CD4-positive, alpha-beta T cell treated with Interleukin-15 for 1 hour (primary cell): ENCODE results near the gene CHRDL2.
"Not testable (repeated sequence)": the region's sequence is repeated elsewhere in the genome, so short reads cannot be mapped to it uniquely, and the experiment has no call there.

ENCODE experiments used
- DNase-seq: peaks from one replicate; pipeline ENCODE4 v3.0.0-alpha.2; 2020

Gene CHRDL2

GRCh38 chr11:74662487-74663103 lies 68.6 kb downstream of the CHRDL2 start:
- DNase-seq, result no peak

GRCh38 chr11:74659124-74659523 lies 72.1 kb downstream of the CHRDL2 start:
- DNase-seq, result not testable (repeated sequence)

DNA sequence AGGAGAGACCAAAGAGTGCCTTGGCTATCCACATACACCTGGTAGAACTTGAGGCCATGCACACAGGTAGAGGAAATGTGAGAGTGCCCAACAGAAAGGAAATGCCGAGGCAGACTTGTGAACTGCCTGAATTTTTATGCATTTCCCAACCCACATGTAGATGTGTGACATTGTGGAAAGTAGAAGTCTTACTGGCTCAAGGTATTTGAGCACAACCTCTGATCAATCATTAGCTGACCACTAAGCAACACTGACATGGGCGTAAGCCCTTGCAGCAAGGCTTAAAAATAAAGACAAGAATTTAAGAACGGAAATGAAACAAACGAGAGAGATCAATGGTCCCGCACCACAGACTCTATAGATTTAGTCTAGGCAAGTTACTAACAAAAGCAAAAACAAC lies 76.2 kb downstream of the CHRDL2 start:
- no peak for DNase-seq

- DNase-seq, result no peak
Observed at GRCh38 chr11:74650498-74650897, 80.7 kb downstream of the CHRDL2 start.

DNA sequence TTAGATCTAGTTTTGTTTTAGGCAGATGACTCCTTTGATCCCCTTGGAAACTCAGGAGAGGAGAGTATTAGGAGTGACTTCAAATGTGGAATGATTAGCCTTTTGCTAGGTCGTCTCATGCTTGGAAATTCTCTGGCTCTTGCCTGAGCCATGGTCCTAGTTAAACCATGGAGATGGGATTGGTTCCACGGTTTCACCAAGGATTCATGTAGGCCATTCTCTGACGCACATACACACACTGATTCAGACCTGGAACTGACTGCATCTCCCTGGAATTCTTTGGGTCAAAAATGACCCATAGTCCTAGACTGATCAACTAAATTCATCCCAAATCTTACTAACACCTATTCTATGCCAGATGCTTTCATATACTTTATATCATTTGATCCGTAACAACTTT lies 82.3 kb downstream of the CHRDL2 start:
- no peak for DNase-seq

- no peak for DNase-seq
Observed at GRCh38 chr11:74647831-74648230, 83.4 kb downstream of the CHRDL2 start.

DNA sequence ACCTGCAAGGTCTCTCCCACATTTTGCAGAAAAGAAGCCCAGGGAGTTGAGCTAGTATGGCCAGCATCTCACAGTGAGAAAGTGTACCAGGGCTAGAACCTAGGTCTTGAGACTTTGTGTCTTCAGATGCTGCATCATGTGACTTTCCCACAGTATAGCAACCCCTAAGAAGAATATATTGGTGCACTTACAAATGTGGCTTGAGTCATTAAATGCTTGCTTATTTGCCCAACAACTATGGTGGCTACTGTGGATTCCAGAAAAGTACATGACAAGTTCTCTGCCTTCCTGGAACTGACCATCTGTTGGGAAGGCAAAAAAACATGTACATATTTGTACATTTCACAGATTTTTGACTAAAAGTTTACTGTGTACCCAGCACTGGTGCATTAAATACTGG lies 83.8 kb downstream of the CHRDL2 start:
- no peak for DNase-seq

GRCh38 chr11:74646954-74647353 lies 84.3 kb downstream of the CHRDL2 start:
- DNase-seq, result no peak
